ENCODE data around the gene ARHGEF10L. TPM values are rescaled to one million over a fixed set of nuclear protein-coding genes. Genes with fewer than 3 reads are reported as not detected.

The ARHGEF10L gene
- polyA plus RNA-seq, 1 donor (not counting 4 experiments of a cell fraction or from before 2014, with no cell fraction given) = 2.4 TPM

GRCh38 chr1:17629460-17629859 is 90.0 kb downstream of the ARHGEF10L start:
- no peak overlapping the region for H3K9ac ChIP-seq (ENCODE audit: control insufficient read depth, extremely low read depth, insufficient read depth, low read length)
- no peak overlapping the region for H2AFZ ChIP-seq (ENCODE audit: control insufficient read depth, low read length)
- DNase-seq (ENCODE audit: low read depth, low spot score) (no peak), FAIRE-seq (no peak)
- H3K27me3 ChIP-seq (ENCODE audit: control insufficient read depth, extremely low read depth, insufficient read depth, low read length) = no peaks in the 10 kb centered on the region
- peaks cover 6% of the 10 kb centered on the region for H3K4me1 ChIP-seq (ENCODE audit: control insufficient read depth, extremely low read depth, insufficient read depth, low read length)
- H3K4me2 ChIP-seq (ENCODE audit: control insufficient read depth, extremely low read depth, insufficient read depth, low read depth, low read length) = no peak overlapping the region
- no peak overlapping the region for H3K4me3 ChIP-seq (ENCODE audit: control insufficient read depth in 2 of 3, extremely low read depth in 1 of 3, insufficient read depth in 2 of 3, low read depth in 1 of 3, low read length in 3 of 3)
- H3K36me3 ChIP-seq (ENCODE audit: control insufficient read depth in 2 of 2, extremely low read depth in 1 of 2, insufficient read depth in 2 of 2, low read length in 2 of 2) = peaks cover 0 to 5% of the 10 kb centered on the region in 2 experiments
- H3K9me3 ChIP-seq (ENCODE audit: control insufficient read depth, low read depth, low read length) = no peaks in the 10 kb centered on the region
- H3K9me1 ChIP-seq (ENCODE audit: control insufficient read depth, extremely low read depth, insufficient read depth, low read length) = peaks cover 3% of the 10 kb centered on the region
- no peak overlapping the region for H3K27ac ChIP-seq (ENCODE audit: control insufficient read depth, insufficient read depth, low read length)
- H3K79me2 ChIP-seq (ENCODE audit: control insufficient read depth, insufficient read depth, low read length) = no peaks in the 10 kb centered on the region
- H4K20me1 ChIP-seq (ENCODE audit: control insufficient read depth, extremely low read depth, insufficient read depth, low read length) = no peaks in the 10 kb centered on the region
- TF ChIP-seq EZH2 (IDR thresholded peaks at IDR 0.05; ENCODE audit: low read length) = no peak
- TF ChIP-seq, protein P1, sequence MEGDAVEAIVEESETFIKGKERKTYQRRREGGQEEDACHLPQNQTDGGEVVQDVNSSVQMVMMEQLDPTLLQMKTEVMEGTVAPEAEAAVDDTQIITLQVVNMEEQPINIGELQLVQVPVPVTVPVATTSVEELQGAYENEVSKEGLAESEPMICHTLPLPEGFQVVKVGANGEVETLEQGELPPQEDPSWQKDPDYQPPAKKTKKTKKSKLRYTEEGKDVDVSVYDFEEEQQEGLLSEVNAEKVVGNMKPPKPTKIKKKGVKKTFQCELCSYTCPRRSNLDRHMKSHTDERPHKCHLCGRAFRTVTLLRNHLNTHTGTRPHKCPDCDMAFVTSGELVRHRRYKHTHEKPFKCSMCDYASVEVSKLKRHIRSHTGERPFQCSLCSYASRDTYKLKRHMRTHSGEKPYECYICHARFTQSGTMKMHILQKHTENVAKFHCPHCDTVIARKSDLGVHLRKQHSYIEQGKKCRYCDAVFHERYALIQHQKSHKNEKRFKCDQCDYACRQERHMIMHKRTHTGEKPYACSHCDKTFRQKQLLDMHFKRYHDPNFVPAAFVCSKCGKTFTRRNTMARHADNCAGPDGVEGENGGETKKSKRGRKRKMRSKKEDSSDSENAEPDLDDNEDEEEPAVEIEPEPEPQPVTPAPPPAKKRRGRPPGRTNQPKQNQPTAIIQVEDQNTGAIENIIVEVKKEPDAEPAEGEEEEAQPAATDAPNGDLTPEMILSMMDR (optimal IDR thresholded peaks at IDR 0.05 in 1 of 3, IDR thresholded peaks at IDR 0.05 in 1 of 3, conservative IDR thresholded peaks at IDR 0.05 in 1 of 3; ENCODE audit: extremely low read depth in 1 of 3, insufficient read depth in 2 of 3, low read length in 3 of 3) = peak; percentile 32 to 74 (median 39)
- dilution Hi-C loops (cut with MboI; ENCODE audit: extremely low pct_ligation_motif_present, low sequenced_read_pairs) = no loop called here

GRCh38 chr1:17630048-17630830 is 90.7 kb downstream of the ARHGEF10L start:
- no peaks in the 10 kb centered on the region for H3K27me3 ChIP-seq (ENCODE audit: control insufficient read depth, extremely low read depth, insufficient read depth, low read length)
- H2AFZ ChIP-seq (ENCODE audit: control insufficient read depth, low read length) = no peak overlapping the region
- no peaks in the 10 kb centered on the region for H3K9me3 ChIP-seq (ENCODE audit: control insufficient read depth, low read depth, low read length)
- H3K9ac ChIP-seq (ENCODE audit: control insufficient read depth, extremely low read depth, insufficient read depth, low read length) = no peak overlapping the region
- dilution Hi-C loops (cut with MboI; ENCODE audit: extremely low pct_ligation_motif_present, low sequenced_read_pairs) = no loop called here
- peaks cover 0 to 5% of the 10 kb centered on the region in 2 experiments for H3K36me3 ChIP-seq (ENCODE audit: control insufficient read depth in 2 of 2, extremely low read depth in 1 of 2, insufficient read depth in 2 of 2, low read length in 2 of 2)
- no peak overlapping the region for H3K27ac ChIP-seq (ENCODE audit: control insufficient read depth, insufficient read depth, low read length)
- no peak overlapping the region for H3K4me3 ChIP-seq (ENCODE audit: control insufficient read depth in 2 of 3, extremely low read depth in 1 of 3, insufficient read depth in 2 of 3, low read depth in 1 of 3, low read length in 3 of 3)
- no peak for TF ChIP-seq EZH2 (IDR thresholded peaks at IDR 0.05; ENCODE audit: low read length)
- TF ChIP-seq, protein P1 (optimal IDR thresholded peaks at IDR 0.05 in 1 of 3, IDR thresholded peaks at IDR 0.05 in 1 of 3, conservative IDR thresholded peaks at IDR 0.05 in 1 of 3; ENCODE audit: extremely low read depth in 1 of 3, insufficient read depth in 2 of 3, low read length in 3 of 3) = no peak
- H3K4me2 ChIP-seq (ENCODE audit: control insufficient read depth, extremely low read depth, insufficient read depth, low read depth, low read length) = no peak overlapping the region
- no peak for DNase-seq (ENCODE audit: low read depth, low spot score)
- H4K20me1 ChIP-seq (ENCODE audit: control insufficient read depth, extremely low read depth, insufficient read depth, low read length) = no peaks in the 10 kb centered on the region
- no peak for FAIRE-seq
- no peaks in the 10 kb centered on the region for H3K9me1 ChIP-seq (ENCODE audit: control insufficient read depth, extremely low read depth, insufficient read depth, low read length)
- H3K4me1 ChIP-seq (ENCODE audit: control insufficient read depth, extremely low read depth, insufficient read depth, low read length) = no peaks in the 10 kb centered on the region
- H3K79me2 ChIP-seq (ENCODE audit: control insufficient read depth, insufficient read depth, low read length) = no peaks in the 10 kb centered on the region

Measured in keratinocyte (primary cell).